ENCODE results near the gene TRH.

TRH gene, protein sequence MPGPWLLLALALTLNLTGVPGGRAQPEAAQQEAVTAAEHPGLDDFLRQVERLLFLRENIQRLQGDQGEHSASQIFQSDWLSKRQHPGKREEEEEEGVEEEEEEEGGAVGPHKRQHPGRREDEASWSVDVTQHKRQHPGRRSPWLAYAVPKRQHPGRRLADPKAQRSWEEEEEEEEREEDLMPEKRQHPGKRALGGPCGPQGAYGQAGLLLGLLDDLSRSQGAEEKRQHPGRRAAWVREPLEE

GRCh38 chr3:129974564-129974832, at the start of gene TRH:
TRH (plus strand) TSS chr3:129974720; CDS start chr3:129975817, 1,097 bp downstream.
- DNase-seq (ENCODE audit: low spot score): no peak

DNA sequence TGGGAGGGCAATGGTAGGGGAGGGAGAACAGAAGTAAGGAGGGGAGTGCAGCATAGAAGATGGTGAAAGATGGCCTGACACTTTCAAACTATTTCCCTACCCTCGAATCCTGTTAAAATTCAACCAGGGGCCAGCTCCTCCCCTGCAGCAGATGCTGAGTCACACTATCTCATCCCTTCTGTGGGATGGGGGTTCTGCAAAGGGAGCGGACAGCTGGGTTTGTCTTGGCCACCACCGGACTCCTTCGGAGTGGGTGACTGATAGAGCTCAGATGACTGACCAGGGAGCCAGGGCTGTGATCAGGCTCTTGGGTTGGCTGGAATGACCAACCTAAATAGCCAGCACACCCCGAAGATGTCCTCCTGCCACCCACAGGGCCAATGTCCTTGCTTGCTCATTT, 47.4 kb upstream of the TRH start:
- DNase-seq (ENCODE audit: low spot score): peak; percentile 71

DNA sequence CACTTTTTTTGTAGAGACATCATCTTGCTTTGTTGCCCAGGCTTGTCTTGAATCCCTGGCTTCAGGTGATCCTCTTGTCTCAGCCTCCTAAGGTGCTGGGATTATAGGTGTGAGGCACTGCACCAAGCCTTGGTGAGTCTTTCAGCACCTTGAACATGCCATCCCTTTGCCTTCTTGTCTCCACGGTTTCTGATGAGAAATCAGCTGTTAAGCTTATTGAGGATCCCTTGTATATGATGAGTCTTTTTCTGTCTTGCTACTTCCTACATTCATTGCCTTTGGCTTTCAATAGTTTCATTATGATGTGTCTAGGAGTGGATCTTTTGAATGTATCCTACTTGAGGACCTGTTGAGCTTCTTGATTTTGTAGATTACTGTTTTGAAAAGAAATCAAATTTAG, 45.1 kb upstream of the TRH start:
- no peak for DNase-seq (ENCODE audit: low spot score)

- DNase-seq (ENCODE audit: low spot score): no peak
Measured at GRCh38 chr3:129933471-129933870, 41.0 kb upstream of the TRH start.

DNA sequence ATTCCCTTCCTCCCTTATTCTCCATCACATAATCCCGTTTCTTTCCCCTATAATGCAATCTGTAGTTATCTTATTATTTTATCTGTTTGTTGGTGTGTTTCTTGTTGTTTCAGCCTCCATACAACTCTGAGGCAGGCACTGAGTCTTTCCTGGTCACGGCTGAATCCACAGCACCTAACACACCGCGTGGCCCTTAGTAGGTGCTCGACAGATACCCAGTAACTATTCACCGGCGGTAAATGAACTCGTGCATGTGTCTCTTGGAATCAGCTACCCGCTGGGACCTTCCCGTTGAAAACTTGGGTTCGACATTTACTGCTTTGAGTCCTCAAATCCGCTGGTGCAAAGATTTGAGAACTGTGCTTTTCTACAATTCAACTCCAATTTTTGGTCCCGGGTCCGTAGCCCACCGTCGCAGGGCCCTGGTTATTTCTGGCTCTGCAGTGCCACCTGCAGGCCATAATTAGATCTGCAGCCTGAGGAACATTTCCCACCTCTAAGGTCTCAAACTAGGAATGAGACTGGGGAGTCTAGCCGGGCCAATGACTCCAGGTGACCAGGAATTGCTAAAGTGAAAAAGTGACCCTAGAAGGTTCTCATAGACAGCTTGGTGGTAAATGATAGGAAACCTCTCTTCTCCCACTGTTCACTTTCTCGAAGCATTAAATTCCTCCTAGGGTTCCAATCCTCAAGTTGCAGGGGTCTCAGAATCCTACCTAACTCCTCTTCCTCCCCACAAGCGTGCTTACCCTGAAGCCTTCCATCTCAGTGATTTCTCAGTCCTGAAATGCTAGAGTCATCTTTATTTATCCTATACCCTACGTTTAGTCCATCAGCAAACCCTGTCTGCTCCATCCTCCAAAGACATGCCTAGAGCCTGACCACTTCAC, 40.0 kb upstream of the TRH start:
- DNase-seq (ENCODE audit: low spot score): peak; percentile 35

GRCh38 chr3:129936757-129937156, 37.8 kb upstream of the TRH start:
- DNase-seq (ENCODE audit: low spot score): peak; percentile 50

DNA sequence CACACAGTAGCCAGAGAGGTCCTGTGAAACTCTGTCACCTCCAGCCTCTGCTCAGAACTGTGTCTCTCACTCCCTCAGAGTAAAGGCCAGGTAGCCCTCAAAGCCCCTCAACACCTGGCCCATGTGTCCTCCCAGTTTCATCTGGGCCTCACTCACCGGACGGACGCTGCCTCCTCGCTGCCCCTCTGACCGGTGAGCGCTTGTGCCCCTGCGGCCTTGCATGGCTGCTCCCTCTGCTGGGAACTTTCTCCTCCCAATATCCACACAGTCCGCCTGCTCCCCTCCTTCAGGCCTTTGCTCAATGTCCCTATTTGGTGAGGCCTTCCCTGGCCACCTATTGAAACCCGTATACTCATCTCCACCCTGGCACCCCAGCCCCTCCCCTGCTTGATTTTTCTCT, 36.8 kb upstream of the TRH start:
- DNase-seq (ENCODE audit: low spot score): no peak

DNA sequence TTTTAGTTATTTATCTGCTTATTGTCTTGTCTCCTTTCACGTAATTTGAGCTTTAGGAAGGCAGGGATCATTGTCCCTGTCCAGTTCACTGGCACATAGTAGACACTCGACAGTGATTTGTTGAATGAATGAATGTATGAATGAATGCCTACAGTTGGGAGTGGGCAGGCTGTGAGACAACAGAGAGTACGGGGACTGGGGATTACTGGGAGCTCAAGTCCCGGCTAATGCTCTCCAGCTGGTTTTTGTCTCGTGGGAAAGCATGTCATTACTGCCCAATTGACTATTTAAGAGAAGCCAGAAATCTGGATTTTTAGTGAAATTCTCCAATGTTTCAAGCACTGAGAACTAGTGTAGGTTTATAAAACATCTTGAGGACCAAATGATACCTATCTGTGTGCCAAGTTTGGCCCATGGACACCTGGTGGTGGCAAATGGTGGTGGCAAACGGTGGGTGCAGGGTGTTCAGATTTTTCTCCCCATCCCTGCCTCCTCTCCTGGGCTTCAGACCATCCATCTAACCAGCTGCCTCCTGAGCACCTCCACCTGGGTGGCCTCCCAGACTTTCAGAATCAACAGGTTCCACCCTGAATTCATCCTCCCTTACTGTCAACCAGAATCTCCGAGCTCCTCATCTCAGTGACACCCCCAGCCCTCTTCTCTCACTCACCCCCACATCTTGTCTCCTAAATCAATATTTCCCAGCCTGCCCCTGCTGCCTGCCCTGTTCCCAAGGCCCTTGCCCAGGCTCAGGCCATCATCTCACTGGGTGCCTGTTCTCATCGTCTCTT, 36.2 kb upstream of the TRH start:
- DNase-seq (ENCODE audit: low spot score): no peak

DNA sequence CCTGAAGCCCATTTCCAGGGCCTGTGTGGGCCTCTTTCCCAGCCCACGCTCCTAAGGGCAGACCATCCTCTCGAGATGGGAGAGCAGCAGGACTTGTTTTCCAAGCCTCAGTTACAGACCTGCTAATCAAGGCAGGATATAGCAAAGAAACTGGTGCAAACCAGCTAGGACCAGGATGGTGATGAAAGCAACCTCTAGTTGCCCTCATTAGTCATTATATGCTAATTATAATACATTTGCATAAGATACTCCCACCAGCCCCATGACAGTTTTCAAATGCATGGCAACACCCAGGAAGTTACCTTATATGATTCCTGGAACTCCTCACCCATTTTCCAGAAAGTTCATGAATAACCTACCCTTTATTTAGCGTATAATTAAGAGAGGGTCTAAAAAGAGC, 34.4 kb upstream of the TRH start:
- DNase-seq (ENCODE audit: low spot score): no peak

DNA sequence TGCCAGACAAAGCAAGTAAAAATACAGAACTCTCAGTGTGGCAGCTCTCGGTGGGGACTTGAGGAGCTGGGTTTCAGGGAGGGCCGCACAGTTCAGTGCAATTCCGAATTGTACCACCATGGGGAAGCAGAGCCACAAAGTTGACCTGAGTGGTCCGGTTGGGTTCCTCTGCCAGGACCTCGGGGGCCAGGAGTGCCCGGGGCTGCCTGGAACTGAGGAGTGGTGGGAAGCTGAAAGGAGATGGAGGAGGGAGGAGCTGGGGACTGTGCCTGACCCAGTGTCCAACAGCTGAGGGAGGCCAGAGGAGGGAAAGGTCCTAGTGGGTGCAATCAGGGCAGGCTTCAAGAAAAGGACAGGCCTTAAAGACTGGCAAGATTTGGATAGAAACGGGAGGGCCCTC, 32.2 kb upstream of the TRH start:
- peak; percentile 55 for DNase-seq (ENCODE audit: low spot score)

DNA sequence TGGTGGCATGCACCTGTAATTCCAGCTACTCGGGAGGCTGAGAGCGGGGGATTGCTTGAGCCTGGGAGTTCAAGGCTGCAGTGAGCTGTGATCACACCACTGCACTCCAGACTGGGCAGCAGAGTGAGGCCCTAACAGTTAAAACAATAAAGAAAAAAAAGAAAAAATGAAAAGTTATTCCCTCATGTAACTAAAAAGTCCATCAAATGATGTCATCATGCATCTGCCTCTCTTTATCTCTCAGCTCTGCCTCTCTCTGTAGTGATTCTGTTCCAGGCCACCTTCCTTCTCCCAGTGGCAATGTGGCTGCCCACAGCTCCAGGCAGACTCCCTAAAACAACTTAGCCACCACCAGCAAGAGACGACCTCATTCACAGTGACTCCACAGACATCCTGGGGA, 31.5 kb upstream of the TRH start:
- no peak for DNase-seq (ENCODE audit: low spot score)

DNA sequence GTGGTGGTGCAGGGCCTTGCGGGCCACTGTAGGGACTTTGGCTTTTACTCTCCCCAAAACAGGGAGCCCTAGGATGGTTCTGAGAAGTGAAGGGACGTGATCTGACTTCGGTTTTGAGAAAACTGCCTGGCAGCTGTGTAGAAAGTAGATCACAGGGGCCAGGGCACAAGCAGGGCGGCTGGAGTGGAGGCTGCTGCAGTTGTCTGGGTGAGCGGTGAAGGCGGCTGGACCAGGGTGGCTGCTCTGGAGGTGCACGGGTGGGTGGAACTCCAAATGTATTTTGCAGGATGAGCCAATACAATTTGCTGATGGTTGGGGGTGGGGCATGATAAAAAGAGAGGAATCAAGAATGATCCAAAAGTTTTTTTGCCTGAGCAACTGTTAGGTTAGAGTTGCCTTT, 29.8 kb upstream of the TRH start:
- DNase-seq (ENCODE audit: low spot score): no peak

GRCh38 chr3:129947538-129948240, 26.8 kb upstream of the TRH start:
- DNase-seq (ENCODE audit: low spot score): no peak

GRCh38 chr3:129950318-129951046, 24.0 kb upstream of the TRH start:
- no peak for DNase-seq (ENCODE audit: low spot score)

GRCh38 chr3:129952556-129953355, 21.8 kb upstream of the TRH start:
- DNase-seq (ENCODE audit: low spot score): no peak

- no peak for DNase-seq (ENCODE audit: low spot score)
Measured at GRCh38 chr3:129953621-129954020, 20.9 kb upstream of the TRH start.

- no peak for DNase-seq (ENCODE audit: low spot score)
Measured at GRCh38 chr3:129954514-129954913, 20.0 kb upstream of the TRH start.

GRCh38 chr3:129956936-129957335, 17.6 kb upstream of the TRH start:
- no peak for DNase-seq (ENCODE audit: low spot score)

GRCh38 chr3:129958755-129959154, 15.8 kb upstream of the TRH start:
- no peak for DNase-seq (ENCODE audit: low spot score)

- DNase-seq (ENCODE audit: low spot score): no peak
Measured at GRCh38 chr3:129961141-129961541, 13.4 kb upstream of the TRH start.

- no peak for DNase-seq (ENCODE audit: low spot score)
Measured at GRCh38 chr3:129962600-129962999, 11.9 kb upstream of the TRH start.

Measured in kidney tubule cell (primary cell).